SK-N-MC (cell line): ENCODE data around the gene TMEM63A.

Source experiments
- EZH2 ChIP-seq: fragments of 200-600 bp; sonication (generic); IDR thresholded peaks from one replicate; pipeline ENCODE4 v1.6.1; 2017; ENCODE audit warnings: antibody characterized with exemption
- POLR2AphosphoS5 ChIP-seq: IDR thresholded peaks from 2 replicates; pipeline ENCODE4 v1.6.1; 2012; ENCODE audit warnings: mild to moderate bottlenecking, low read depth, low read length, borderline replicate concordance

- TF ChIP-seq EZH2 (no peak), POLR2AphosphoS5 (no peak)
These were observed 46.3 kb downstream of the TMEM63A start for GRCh38 chr1:225835856-225836255.
